Measurements from ENCODE around the gene RAB11B.

RAB11B gene

DNA sequence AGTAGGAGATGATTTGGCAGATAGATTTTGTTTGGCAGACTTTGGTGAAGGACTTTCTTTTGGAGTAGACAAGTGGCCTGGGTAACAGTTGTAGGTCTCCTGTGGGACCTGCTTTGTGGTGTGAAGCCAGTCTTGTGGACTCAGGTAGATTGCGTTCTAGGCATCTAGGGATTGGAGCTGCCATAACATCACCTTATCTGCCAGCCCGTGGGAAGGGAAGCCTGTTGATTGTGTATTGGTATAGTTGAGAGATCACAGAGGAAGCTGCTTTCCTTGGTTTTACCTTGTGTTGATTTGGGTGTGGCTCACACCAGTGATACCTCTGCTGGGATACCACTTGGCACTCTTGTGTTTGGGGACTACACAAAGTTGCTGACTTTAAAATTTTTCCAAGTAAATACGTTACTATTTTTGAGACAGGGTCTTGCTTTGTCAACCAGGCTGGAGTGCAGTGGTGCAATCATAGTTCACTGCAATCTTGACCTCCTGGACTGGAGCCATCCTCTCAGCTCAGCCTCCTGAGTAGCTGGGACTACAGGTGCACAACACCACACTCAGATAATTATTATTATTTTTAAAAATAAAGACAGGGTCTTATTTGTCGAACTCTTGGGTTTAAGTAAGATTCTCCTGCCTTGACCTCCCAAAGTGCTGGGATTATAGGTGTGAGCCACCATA is 62.4 kb downstream of the RAB11B start:
- no peak for ATAC-seq (ENCODE audit: insufficient read depth, low read depth)
- Histone ChIP-seq H3K27me3 (ENCODE audit: insufficient read depth, low read length, poor library complexity) (no peaks in the 10 kb centered on the region), H3K79me2 (ENCODE audit: insufficient read depth, low read length) (peaks cover 99% of the 10 kb centered on the region), H3K4me3 (ENCODE audit: low read depth in 1 of 2, low read length in 2 of 2) (no peak overlapping the region), H3K9ac (ENCODE audit: low read depth, low read length) (no peak overlapping the region), H3K9me3 (ENCODE audit: insufficient read depth, low read length, severe bottlenecking) (no peaks in the 10 kb centered on the region), H4K20me1 (ENCODE audit: insufficient read depth, low read length) (peaks cover 89% of the 10 kb centered on the region), H3K36me3 (ENCODE audit: insufficient read depth, low read length) (peaks cover 82% of the 10 kb centered on the region), H3K4me1 (ENCODE audit: insufficient read depth, low read length) (peaks cover 31% of the 10 kb centered on the region), H3K27ac (ENCODE audit: low read length) (no peak overlapping the region), H3K4me2 (ENCODE audit: insufficient read depth, low read length) (no peak overlapping the region), H2AFZ (ENCODE audit: low read depth, low read length) (no peak overlapping the region)
- no peak for TF ChIP-seq CTCF (IDR thresholded peaks at IDR 0.05; ENCODE audit: borderline replicate concordance, extremely low read depth, low read length, poor library complexity, severe bottlenecking)
- no peak for TF ChIP-seq EZH2 (IDR thresholded peaks at IDR 0.05; ENCODE audit: borderline replicate concordance, low read depth, low read length, severe bottlenecking)
- DNase-seq: no peak

- no peak for DNase-seq
- no peak for TF ChIP-seq CTCF (IDR thresholded peaks at IDR 0.05; ENCODE audit: borderline replicate concordance, extremely low read depth, low read length, poor library complexity, severe bottlenecking)
- no peak for TF ChIP-seq EZH2 (IDR thresholded peaks at IDR 0.05; ENCODE audit: borderline replicate concordance, low read depth, low read length, severe bottlenecking)
- H3K4me3 ChIP-seq (ENCODE audit: low read depth in 1 of 2, low read length in 2 of 2): no peak overlapping the region
- H3K27me3 ChIP-seq (ENCODE audit: insufficient read depth, low read length, poor library complexity): no peaks in the 10 kb centered on the region
- H2AFZ ChIP-seq (ENCODE audit: low read depth, low read length): no peak overlapping the region
- peaks cover 94% of the 10 kb centered on the region for H4K20me1 ChIP-seq (ENCODE audit: insufficient read depth, low read length)
- H3K4me2 ChIP-seq (ENCODE audit: insufficient read depth, low read length): no peak overlapping the region; the same call in 1 of the 2 replicates
- H3K27ac ChIP-seq (ENCODE audit: low read length): no peak overlapping the region
- H3K9ac ChIP-seq (ENCODE audit: low read depth, low read length): no peak overlapping the region
- H3K4me1 ChIP-seq (ENCODE audit: insufficient read depth, low read length): peaks cover 25% of the 10 kb centered on the region; the same call in 1 of the 2 replicates
- no peaks in the 10 kb centered on the region for H3K9me3 ChIP-seq (ENCODE audit: insufficient read depth, low read length, severe bottlenecking)
- ATAC-seq (ENCODE audit: insufficient read depth, low read depth): no peak
- H3K79me2 ChIP-seq (ENCODE audit: insufficient read depth, low read length): peaks cover 99% of the 10 kb centered on the region
- H3K36me3 ChIP-seq (ENCODE audit: insufficient read depth, low read length): peaks cover 86% of the 10 kb centered on the region
These were observed 63.5 kb downstream of the RAB11B start for GRCh38 chr19:8453616-8454015.
